AG10803 (cell line): Measurements from ENCODE around the gene PPP1CA.

Experiments
- DNase-seq: peaks from one replicate; pipeline ENCODE4 v3.0.0; 2010; ENCODE audit warnings: low read depth
- H3K4me3 ChIP-seq: 2 replicates; pipeline ENCODE4 v1.5.1; 2011; ENCODE audit warnings: mild to moderate bottlenecking, low read length, control low read depth
- TF ChIP-seq, protein P1 (sequence below): conservative IDR thresholded peaks from 2 replicates; pipeline ENCODE4 v1.5.1; 2011; ENCODE audit warnings: mild to moderate bottlenecking, low read length, control low read depth, inconsistent platforms

Gene PPP1CA

GRCh38 chr11:67391304-67392182 lies 10.1 kb downstream of the PPP1CA start, which contains the start of gene RAD9A:
TSS of gene RAD9A (plus strand) at chr11:67391986. CDS start at chr11:67392045, 59 bp downstream.
- peak; percentile 90 for DNase-seq
- TF ChIP-seq, protein P1, sequence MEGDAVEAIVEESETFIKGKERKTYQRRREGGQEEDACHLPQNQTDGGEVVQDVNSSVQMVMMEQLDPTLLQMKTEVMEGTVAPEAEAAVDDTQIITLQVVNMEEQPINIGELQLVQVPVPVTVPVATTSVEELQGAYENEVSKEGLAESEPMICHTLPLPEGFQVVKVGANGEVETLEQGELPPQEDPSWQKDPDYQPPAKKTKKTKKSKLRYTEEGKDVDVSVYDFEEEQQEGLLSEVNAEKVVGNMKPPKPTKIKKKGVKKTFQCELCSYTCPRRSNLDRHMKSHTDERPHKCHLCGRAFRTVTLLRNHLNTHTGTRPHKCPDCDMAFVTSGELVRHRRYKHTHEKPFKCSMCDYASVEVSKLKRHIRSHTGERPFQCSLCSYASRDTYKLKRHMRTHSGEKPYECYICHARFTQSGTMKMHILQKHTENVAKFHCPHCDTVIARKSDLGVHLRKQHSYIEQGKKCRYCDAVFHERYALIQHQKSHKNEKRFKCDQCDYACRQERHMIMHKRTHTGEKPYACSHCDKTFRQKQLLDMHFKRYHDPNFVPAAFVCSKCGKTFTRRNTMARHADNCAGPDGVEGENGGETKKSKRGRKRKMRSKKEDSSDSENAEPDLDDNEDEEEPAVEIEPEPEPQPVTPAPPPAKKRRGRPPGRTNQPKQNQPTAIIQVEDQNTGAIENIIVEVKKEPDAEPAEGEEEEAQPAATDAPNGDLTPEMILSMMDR = no peak
- peak within 1 kb of the TSS; percentile 65 for H3K4me3 ChIP-seq

- DNase-seq = no peak
- TF ChIP-seq, protein P1 = no peak
- peak overlapping the region; percentile 65 for H3K4me3 ChIP-seq
Observed at GRCh38 chr11:67390947-67391303, 10.7 kb downstream of the PPP1CA start.

GRCh38 chr11:67389477-67389876 lies 12.2 kb downstream of the PPP1CA start:
- DNase-seq = no peak
- no peak overlapping the region for H3K4me3 ChIP-seq
- TF ChIP-seq, protein P1 = peak; percentile 61

- H3K4me3 ChIP-seq = no peak overlapping the region
- no peak for DNase-seq
- TF ChIP-seq, protein P1 = no peak
Observed at GRCh38 chr11:67387518-67387917, 14.1 kb downstream of the PPP1CA start.

- no peak for DNase-seq
- TF ChIP-seq, protein P1 = no peak
- H3K4me3 ChIP-seq = no peak overlapping the region
Observed at GRCh38 chr11:67387069-67387468, 14.6 kb downstream of the PPP1CA start.

DNA sequence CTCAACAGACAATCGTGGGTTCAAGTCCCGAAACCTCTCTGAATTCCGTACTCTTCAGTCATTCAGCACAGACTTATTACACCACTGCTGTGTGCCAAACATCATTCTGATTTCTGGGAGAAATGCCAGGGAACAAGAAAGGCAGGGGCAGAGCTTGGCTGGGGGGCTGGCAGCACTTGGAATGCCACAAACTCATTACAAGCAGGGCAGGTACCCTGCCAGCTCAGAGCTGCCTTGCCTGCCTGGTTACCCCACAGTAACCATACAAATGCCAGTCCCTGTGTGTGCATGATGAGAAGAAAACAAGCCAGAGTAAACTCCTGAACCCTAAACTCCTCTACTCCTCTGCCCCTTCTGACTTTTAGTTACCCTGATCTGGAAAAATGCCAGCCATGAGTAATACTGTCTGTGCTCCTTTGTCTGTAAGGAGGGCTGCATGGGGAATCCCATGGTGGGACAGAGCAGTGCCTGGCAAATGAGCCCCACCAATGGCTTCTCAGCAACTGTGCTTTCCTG lies 16.7 kb downstream of the PPP1CA start:
- H3K4me3 ChIP-seq = no peak overlapping the region
- DNase-seq = peak; percentile 46
- TF ChIP-seq, protein P1 = no peak
